Ramos (cell line): ENCODE results near the gene RUFY1.

Experiments
- in situ Hi-C: fragments of 300-500 bp; cut with MboI; formaldehyde crosslinking; loops from one replicate; pipeline ENCODE4 v1.14.3; 2022; ENCODE audit warnings: low sequenced_read_pairs; ENCODE audit not compliant: unreplicated experiment

The RUFY1 gene

DNA sequence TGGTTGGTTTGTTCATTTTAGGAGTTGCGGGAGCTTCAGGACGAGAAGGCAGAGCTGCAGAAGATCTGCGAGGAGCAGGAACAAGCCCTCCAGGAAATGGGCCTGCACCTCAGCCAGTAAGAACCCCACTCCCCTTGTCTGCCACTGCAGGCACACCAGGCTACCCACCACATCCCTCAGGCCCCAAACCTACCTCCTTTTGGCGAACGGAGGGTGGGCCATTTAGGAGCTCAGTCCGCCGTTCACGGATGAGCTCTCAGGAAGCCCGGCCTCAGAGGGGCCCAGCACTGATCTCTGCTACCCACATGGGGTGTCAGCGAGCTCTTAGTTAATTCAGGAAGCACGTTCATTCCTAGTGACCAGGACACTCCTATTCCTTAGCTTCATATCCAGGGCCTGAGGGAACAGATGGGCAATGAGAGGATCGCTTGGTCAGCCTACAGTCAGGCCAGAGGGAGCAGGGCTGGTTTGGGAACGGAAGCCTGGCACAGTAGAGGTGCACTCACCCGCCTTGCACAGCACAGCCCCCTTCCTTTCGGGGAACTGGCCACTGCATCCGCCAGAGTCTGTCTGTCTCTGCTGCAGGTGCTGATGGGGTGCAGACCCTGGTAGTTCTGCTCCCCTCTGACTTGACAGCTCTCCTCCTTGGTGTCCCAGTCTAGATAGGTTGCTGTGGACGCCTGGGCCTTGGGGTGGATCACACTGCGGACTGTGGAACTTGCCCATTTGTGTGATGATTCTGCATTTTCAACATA, 51.7 kb downstream of the RUFY1 start:
- in situ Hi-C loops, result no loop called here

DNA sequence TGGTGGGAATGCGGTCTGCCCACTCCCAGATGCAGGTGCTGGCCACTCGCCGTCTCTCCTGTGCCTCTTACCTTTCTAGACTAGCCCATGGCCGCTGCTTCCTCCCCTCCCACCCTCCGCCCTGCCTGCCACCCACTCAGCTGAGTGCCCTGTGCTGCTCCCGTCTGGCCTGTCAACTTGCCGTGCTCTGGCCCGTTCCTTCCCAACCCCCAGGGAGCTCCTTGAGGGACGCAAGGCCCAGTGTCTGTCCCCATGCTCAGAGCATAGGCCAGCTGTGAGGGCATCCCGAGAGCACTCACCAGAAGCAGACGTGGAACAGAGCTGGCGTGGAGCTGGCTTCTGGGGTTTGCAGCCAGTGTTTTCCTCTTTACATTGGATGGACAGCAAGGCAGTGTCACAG, 53.0 kb downstream of the RUFY1 start:
- in situ Hi-C loops, result no loop called here

- in situ Hi-C loops, result no loop called here
Measured at GRCh38 chr5:179605026-179605833, 54.9 kb downstream of the RUFY1 start.

DNA sequence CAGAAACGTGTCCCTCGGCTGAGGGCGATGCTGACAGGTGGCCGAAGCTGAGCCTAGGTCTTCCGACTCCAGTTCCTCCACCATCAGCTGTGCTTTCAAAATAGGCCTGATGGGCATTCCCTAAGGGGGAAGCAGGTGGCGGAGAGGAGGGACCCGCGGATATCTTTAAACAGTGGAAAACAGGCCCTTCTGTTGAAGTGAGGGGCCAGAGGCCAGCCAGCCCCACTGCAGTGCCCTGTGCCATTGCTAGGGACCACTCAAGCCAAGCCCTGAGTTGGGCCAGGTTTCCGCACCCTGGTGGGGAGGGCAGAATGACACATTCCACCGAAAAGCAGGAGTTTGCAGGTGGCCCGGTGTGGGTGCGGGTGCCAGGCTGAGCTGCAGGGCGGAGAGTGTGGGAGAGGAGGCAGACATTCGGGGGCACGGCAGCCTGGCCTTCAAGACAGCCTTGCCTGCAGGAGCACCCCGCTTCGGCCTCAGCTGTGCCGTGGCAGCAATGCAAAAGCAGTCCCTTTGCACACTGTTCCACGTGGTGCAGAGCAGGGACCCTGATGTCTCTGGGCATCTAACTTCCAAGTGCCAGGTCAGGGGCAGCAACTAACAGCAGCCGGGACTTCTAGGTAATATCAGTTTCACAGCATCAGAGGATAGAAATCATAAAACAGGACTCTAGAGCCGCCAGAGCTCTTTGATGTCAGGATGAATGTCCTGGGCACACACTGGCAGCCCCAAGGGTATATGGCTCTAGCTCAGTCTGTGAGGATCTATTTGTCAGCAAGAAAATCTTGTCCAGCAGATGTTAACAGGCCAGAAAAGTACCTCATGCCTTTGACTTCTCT, 55.9 kb downstream of the RUFY1 start:
- in situ Hi-C loops, result no loop called here

DNA sequence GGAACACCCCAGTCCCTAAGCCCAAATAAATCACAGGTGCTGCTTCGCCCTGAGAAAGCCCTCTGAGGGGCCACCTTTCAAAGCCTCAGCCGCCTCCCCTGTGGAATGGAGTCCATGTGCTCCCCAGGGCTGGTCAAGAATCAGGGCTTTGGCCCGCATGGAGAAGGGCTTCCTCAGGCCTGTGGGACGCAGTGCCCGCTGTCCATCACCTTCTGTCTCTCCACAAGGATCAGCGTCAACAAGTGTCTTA, 56.5 kb downstream of the RUFY1 start:
- in situ Hi-C loops, result no loop called here

DNA sequence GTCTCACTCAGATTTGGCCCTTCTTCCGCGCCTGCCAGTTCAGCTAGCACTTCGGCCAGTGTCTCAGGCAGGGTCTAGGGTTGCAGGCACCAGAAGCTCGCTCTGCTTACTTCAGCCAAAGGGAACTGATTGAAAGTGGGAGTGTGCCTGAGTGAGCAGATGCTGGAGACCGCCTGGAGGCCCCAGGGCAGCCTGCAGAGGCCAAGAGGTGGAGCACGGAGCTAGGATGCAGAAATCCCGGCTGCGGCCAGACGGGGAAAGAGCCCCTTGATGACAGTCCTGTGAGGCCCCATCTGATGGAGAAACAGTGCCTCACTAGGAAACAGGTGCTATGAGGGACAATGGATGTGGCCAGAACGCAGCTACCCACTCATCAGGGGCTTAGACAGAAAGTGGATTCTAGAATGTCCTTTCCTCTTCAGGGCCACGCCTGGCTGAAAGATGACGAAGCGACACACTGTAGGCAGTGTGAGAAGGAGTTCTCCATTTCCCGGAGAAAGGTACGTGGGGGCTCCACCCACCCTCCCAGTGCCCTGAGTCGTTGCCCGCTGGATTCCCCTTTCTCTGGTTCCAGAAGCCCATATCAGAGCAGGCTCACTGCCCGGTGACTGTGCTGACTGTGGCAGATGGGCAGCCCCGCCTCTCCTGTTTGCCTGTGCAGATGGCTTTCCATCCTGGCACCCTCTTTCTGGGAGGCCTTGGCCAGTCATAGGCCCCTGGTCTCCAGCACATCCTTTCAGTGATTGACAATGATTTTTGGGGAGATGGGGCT, 57.0 kb downstream of the RUFY1 start:
- in situ Hi-C loops, result no loop called here

- in situ Hi-C loops, result no loop called here
Measured at GRCh38 chr5:179608131-179608581, 57.8 kb downstream of the RUFY1 start.

DNA sequence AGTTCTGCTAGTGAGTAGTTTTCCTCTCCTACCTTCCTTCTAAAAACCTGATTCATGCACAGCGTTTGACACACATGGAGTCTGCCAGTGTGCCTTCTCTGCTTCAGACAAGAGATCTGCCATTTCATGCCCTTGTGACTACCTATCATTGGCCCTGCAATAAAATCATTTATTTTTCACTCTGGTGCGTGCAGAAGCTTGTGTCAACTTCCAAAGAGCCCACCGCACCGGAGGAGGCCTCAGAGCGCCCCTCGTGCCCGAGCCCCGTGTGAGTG, 59.4 kb downstream of the RUFY1 start:
- in situ Hi-C loops, result no loop called here

DNA sequence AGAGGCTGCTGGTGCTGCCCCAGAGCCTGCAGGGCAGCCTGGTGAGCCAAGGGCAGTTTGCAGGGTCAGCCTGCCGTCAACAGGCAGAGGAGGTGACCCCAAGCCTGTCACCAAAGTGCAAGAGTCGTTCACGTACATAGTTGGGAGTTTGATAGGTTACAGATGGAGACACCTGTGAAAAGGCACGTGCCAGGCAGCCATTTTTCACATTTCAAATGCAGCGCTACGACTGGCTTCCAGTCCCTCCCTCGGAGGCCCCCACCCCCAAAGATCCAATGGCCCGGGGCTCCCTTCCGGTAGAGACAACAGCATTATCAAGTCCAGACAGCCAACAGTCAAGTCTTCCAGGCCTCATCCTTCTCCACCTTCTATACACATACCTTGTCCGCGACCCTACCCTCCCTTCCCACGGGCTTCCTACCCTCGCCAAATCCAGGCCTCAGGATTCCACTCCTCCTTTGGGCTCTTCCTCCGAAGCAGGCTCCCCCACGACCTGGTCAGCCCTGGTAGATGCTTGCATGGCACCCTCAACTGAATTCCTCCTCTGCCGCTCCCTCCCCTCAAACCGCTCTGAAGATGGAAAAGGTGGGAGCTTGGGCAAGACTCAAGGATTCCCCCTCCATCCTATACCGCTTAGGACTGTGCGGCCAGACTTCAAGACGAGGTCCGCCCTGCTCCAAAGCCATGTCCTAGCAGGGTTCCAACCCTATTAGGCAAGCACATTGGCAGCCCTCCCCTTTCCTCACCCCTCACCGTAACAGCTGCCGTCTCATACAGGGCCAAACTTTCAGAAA, 60.0 kb downstream of the RUFY1 start:
- in situ Hi-C loops, result no loop called here

DNA sequence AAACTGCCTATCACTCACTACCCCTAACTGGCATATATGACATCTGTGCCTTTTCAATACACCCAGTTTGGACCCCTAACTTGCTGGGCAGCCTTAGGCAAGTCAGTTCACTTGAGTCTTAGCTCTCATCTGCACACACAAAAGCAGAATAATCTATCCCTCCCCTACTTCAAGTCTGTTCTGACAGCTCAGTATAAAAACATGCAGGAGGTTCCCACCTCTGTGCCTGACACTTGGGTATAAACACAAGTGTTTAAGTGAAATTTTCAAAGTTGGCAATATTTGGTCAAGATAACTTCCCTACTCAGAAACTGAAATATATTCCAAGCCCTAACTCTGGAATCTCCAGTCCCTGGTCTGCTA, 60.5 kb downstream of the RUFY1 start:
- in situ Hi-C loops, result no loop called here

- in situ Hi-C loops, result no loop called here
Measured at GRCh38 chr5:179612577-179613459, 62.5 kb downstream of the RUFY1 start.

GRCh38 chr5:179613460-179614071, 63.2 kb downstream of the RUFY1 start:
- in situ Hi-C loops, result no loop called here

DNA sequence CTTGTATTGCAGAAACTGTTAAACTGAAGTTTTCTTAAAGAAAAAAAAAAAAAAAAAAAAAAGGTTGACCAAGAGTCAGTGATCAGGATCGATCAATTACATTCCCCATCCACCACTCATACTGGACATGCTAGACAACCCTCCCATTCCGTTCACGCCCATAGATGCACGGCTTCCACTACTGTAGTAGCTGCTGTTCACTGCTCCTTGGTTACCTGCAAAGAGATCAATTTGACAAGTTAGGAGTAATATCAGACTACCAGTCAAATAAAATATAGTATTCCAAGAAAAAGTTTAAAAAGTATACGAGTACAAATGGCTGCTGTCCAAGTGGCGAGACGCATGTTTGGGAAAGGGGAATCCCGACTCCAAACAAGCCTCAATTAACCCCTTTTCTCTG, 64.4 kb downstream of the RUFY1 start:
- in situ Hi-C loops, result no loop called here

GRCh38 chr5:179615203-179615602, 64.8 kb downstream of the RUFY1 start:
- in situ Hi-C loops, result no loop called here

DNA sequence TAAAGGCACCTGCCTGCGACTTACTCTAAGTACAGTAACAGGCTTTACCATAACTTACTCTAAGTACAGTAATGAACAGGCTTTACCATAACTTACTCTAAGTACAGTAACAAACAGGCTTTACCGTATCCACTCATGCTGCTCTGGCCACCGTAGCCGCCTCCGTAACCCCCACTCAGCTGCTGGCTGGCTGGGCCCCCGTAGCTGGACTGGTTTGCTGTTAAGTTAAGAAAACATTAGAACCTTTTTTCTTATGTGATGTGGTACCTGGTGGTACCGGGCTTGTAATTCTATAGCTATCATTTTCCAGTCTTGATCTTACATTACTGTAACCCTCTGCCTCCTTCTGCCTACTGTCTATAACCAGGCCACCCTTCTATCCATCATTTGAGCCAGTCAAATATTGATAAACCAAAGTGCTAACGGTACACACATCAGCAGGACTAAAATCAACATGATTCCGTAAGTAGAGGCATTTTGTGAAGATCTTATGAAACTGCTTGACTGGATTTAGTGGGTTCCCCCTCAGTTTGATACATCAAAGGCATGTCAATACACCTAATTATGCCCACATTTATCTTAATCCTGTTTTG, 65.7 kb downstream of the RUFY1 start:
- in situ Hi-C loops, result no loop called here

GRCh38 chr5:179617930-179618329, 67.6 kb downstream of the RUFY1 start:
- in situ Hi-C loops, result no loop called here

- in situ Hi-C loops, result no loop called here
Measured at GRCh38 chr5:179618923-179619554, 68.7 kb downstream of the RUFY1 start.

DNA sequence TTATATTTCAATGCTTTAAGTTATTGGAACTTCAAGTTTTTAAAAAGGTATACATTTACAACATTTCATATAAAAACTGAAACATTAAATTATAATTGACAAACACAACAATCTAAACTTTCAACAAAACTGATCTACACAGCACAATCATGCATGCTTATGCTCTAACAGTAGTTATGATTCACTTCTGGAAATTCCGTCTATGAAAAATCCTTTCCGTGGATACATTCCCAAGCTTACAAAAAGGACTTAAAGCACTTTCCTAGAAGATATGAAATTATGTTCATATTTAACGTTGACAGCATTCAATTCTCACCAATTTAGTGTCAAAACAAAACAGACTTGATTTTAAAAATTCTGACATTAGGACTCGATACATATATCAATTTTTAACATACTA, 69.4 kb downstream of the RUFY1 start:
- in situ Hi-C loops, result no loop called here
